GM12891 (cell line): ENCODE results near the gene GEMIN7.

Source experiments
- POLR2A ChIP-seq: IDR thresholded peaks from 2 replicates; pipeline ENCODE4 v1.6.1; 2011; ENCODE audit warnings: low read depth, low read length, control low read depth
- POLR2AphosphoS5 ChIP-seq: IDR thresholded peaks from 2 replicates; pipeline ENCODE4 v1.6.1; 2011; ENCODE audit warnings: low read depth, low read length, control low read depth
- POU2F2 ChIP-seq: IDR thresholded peaks from 2 replicates; pipeline ENCODE4 v1.6.1; 2011; ENCODE audit warnings: low read depth, mild to moderate bottlenecking, control low read depth, low read length, moderate library complexity
- SPI1 ChIP-seq: IDR thresholded peaks from 2 replicates; pipeline ENCODE4 v1.6.1; 2011; ENCODE audit warnings: low read depth, low read length, control low read depth
- TAF1 ChIP-seq: IDR thresholded peaks from 2 replicates; pipeline ENCODE4 v1.6.1; 2011; ENCODE audit warnings: low read depth, low read length, control low read depth

GRCh38 chr19:45125360-45125759 is 46.3 kb downstream of the GEMIN7 start:
- TF ChIP-seq POLR2AphosphoS5 (no peak), POLR2A (no peak), TAF1 (no peak), SPI1 (no peak), POU2F2 (no peak)
